ENCODE measurements around the gene SBF1. TPM values are rescaled to one million over a fixed set of nuclear protein-coding genes. Genes with fewer than 3 reads are reported as not detected.
A peak's percentile ranks its signal among the peaks of the same experiment; 100 is the strongest.

Gene SBF1
- total and polyA plus RNA-seq, 2 of the 13 experiments (the other 11 are each of a cell fraction or from before 2014, with no cell fraction given), result 31.7 to 40.9 TPM

DNA sequence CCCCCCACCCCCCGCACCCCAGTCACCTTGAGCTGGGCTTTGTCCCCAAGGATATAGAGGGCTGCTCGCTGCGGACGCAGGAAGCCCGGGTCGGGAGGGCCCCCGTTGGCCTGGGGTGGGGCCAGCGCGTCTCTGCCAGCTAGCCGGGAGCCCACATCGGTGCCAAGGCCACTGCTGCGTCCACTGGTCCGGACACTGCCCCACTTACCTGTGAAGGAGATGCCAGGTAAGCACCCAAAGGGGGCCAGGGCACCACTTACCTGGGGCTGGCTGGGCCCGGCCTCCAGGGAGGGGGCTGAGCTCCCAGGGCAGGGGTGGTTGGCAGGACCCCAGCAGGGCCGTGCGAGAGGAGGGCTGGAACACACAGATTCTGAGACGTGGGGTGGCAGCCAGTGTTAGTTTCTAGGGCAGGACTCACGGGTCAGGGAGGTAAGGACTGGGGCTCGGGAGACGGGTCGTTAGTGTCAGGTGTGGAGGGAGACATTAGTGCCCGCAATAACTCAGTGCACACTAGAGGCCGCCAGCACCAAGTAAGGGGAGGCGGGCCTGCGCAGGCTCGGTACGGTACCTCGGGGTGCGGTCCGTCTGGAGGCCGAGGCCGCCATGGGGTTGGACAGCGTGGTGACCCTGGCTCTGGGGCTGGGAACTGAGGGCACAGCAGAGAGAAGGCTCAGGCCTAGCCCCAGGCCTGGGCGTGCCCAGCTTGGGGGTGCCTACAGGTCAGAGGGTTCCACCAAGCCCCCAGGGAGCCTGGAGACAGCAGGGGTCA is 18.2 kb downstream of the SBF1 start:
- CTCF ChIA-PET (ENCODE audit: low intra/inter-chr PET ratio, low total read pairs), result no interaction called here
- H3K4me2 ChIP-seq (ENCODE audit: low read depth, low read length), result no peak overlapping the region
- no peaks in the 10 kb centered on the region for H4K20me1 ChIP-seq (ENCODE audit: insufficient read depth, low read length)
- H2AFZ ChIP-seq (ENCODE audit: low read length), result no peak overlapping the region
- no peaks in the 10 kb centered on the region for H3K79me2 ChIP-seq (ENCODE audit: insufficient read depth, low read length)
- no peak overlapping the region for H3K4me3 ChIP-seq (replicated peaks in 1 of 3; ENCODE audit: insufficient read depth in 1 of 3, low read depth in 2 of 3, low read length in 3 of 3)
- DNase-seq (ENCODE audit: low spot score) (no peak), FAIRE-seq (no peak), ATAC-seq (peak; percentile 35)
- no peak overlapping the region for H3K9ac ChIP-seq (ENCODE audit: insufficient read depth, low read depth, low read length)
- in situ Hi-C loops (cut with HindIII; ENCODE audit: extremely low pct_ligation_motif_present, low pct_unique_long_range_greater_than_20kb), result no loop called here
- POLR2A ChIA-PET, result no interaction called here
- intact Hi-C loops (cut with micrococcal nuclease; ENCODE audit: unreplicated experiment), result no loop called here
- H3K27ac ChIP-seq (ENCODE audit: extremely low read length, insufficient read depth, low read length), result no peak overlapping the region
- peaks cover 27 to 52% of the 10 kb centered on the region in 2 experiments; a peak in 4 of 5 replicates for H3K36me3 ChIP-seq (replicated peaks in 1 of 2; ENCODE audit: control insufficient read depth in 1 of 2, insufficient read depth in 2 of 2, low read length in 2 of 2)
- BruUV-seq (replicated peaks), result no TSS peak
- no peaks in the 10 kb centered on the region for H3K9me3 ChIP-seq (ENCODE audit: low read length)
- 97% methylated on average over 22 of the region's 34 CpGs for WGBS (ENCODE audit: low lambda C conversion rate)
- no peaks in the 10 kb centered on the region for H3K4me1 ChIP-seq (ENCODE audit: insufficient read depth, low read length)
- no peaks in the 10 kb centered on the region for H3K27me3 ChIP-seq (ENCODE audit: control insufficient read depth in 1 of 2, insufficient read depth in 2 of 2, low read length in 2 of 2)
- no peak for TF ChIP-seq KDM3A (CRISPR knock-in tag; IDR thresholded peaks at IDR 0.05; ENCODE audit: low read depth)
- no peak for TF ChIP-seq EP300 (IDR thresholded peaks at IDR 0.05; ENCODE audit: low read depth in 2 of 2, low read length in 2 of 2)
- TF ChIP-seq EP300 (CRISPR knock-in tag; IDR thresholded peaks at IDR 0.05; ENCODE audit: borderline replicate concordance), result no peak
- no peak for TF ChIP-seq TOE1 (CRISPR knock-in tag; IDR thresholded peaks at IDR 0.05)
- no peak for TF ChIP-seq HNRNPH1 (optimal IDR thresholded peaks at IDR 0.05; ENCODE audit: low read depth, low read length)
- TF ChIP-seq, protein P1, sequence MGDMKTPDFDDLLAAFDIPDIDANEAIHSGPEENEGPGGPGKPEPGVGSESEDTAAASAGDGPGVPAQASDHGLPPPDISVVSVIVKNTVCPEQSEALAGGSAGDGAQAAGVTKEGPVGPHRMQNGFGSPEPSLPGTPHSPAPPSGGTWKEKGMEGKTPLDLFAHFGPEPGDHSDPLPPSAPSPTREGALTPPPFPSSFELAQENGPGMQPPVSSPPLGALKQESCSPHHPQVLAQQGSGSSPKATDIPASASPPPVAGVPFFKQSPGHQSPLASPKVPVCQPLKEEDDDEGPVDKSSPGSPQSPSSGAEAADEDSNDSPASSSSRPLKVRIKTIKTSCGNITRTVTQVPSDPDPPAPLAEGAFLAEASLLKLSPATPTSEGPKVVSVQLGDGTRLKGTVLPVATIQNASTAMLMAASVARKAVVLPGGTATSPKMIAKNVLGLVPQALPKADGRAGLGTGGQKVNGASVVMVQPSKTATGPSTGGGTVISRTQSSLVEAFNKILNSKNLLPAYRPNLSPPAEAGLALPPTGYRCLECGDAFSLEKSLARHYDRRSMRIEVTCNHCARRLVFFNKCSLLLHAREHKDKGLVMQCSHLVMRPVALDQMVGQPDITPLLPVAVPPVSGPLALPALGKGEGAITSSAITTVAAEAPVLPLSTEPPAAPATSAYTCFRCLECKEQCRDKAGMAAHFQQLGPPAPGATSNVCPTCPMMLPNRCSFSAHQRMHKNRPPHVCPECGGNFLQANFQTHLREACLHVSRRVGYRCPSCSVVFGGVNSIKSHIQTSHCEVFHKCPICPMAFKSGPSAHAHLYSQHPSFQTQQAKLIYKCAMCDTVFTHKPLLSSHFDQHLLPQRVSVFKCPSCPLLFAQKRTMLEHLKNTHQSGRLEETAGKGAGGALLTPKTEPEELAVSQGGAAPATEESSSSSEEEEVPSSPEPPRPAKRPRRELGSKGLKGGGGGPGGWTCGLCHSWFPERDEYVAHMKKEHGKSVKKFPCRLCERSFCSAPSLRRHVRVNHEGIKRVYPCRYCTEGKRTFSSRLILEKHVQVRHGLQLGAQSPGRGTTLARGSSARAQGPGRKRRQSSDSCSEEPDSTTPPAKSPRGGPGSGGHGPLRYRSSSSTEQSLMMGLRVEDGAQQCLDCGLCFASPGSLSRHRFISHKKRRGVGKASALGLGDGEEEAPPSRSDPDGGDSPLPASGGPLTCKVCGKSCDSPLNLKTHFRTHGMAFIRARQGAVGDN (CRISPR knock-in tag; IDR thresholded peaks at IDR 0.05), result peak; percentile 19; the same call in 1 of the 2 replicates
- no peak for TF ChIP-seq ZNF562 (CRISPR knock-in tag; IDR thresholded peaks at IDR 0.05; ENCODE audit: borderline replicate concordance)
- TF ChIP-seq ZNF292 (CRISPR knock-in tag; IDR thresholded peaks at IDR 0.05; ENCODE audit: borderline replicate concordance, low read depth), result no peak
- no peak for TF ChIP-seq ZKSCAN8 (CRISPR knock-in tag; IDR thresholded peaks at IDR 0.05; ENCODE audit: borderline replicate concordance)
- TF ChIP-seq, protein P2, sequence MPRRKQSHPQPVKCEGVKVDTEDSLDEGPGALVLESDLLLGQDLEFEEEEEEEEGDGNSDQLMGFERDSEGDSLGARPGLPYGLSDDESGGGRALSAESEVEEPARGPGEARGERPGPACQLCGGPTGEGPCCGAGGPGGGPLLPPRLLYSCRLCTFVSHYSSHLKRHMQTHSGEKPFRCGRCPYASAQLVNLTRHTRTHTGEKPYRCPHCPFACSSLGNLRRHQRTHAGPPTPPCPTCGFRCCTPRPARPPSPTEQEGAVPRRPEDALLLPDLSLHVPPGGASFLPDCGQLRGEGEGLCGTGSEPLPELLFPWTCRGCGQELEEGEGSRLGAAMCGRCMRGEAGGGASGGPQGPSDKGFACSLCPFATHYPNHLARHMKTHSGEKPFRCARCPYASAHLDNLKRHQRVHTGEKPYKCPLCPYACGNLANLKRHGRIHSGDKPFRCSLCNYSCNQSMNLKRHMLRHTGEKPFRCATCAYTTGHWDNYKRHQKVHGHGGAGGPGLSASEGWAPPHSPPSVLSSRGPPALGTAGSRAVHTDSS (CRISPR knock-in tag; conservative IDR thresholded peaks at IDR 0.05), result no peak
- TF ChIP-seq ARHGAP35 (CRISPR knock-in tag; IDR thresholded peaks at IDR 0.05; ENCODE audit: borderline replicate concordance), result no peak
- no peak for TF ChIP-seq FOXA3 (CRISPR knock-in tag; IDR thresholded peaks at IDR 0.05)
- TF ChIP-seq ZBTB38 (CRISPR knock-in tag; IDR thresholded peaks at IDR 0.05), result 0 out of 2 replicates have a peak, but pooled peaks have one; percentile 17
- no peak for TF ChIP-seq ZNF614 (CRISPR knock-in tag; IDR thresholded peaks at IDR 0.05; ENCODE audit: borderline replicate concordance)
- no peak for TF ChIP-seq PLRG1 (conservative IDR thresholded peaks at IDR 0.05)
- TF ChIP-seq SMARCE1 (IDR thresholded peaks at IDR 0.05; ENCODE audit: borderline replicate concordance), result no peak
- no peak for TF ChIP-seq ZNF792 (CRISPR knock-in tag; IDR thresholded peaks at IDR 0.05)
- no peak for TF ChIP-seq ZNF709 (CRISPR knock-in tag; IDR thresholded peaks at IDR 0.05)
- TF ChIP-seq DPF2 (CRISPR knock-in tag; IDR thresholded peaks at IDR 0.05; ENCODE audit: borderline replicate concordance, low read depth), result no peak
- no peak for TF ChIP-seq NRL (CRISPR knock-in tag; IDR thresholded peaks at IDR 0.05; ENCODE audit: borderline replicate concordance)
- TF ChIP-seq SCMH1 (CRISPR knock-in tag; IDR thresholded peaks at IDR 0.05; ENCODE audit: borderline replicate concordance), result no peak

All from HepG2 (cell line).